ENCODE results near the gene INPP5A.

GRCh38 chr10:132796846-132797245 is 259.3 kb downstream of the INPP5A start:
- no peak for TF ChIP-seq YY1 (IDR thresholded peaks at IDR 0.05; ENCODE audit: low read depth)
- TF ChIP-seq EP300 (IDR thresholded peaks at IDR 0.05; ENCODE audit: borderline replicate concordance), result no peak
- no peak for TF ChIP-seq TAF1 (IDR thresholded peaks at IDR 0.05; ENCODE audit: low read depth)
- TF ChIP-seq FOXM1 (IDR thresholded peaks at IDR 0.05; ENCODE audit: borderline replicate concordance, low read depth), result no peak
- no peak for TF ChIP-seq MAX (IDR thresholded peaks at IDR 0.05)
- no peak for TF ChIP-seq TEAD4 (IDR thresholded peaks at IDR 0.05)
- no peak for TF ChIP-seq CEBPB (IDR thresholded peaks at IDR 0.05)
- TF ChIP-seq USF1 (IDR thresholded peaks at IDR 0.05), result no peak
- TF ChIP-seq REST (IDR thresholded peaks at IDR 0.05; ENCODE audit: low read depth), result no peak
- no peak for TF ChIP-seq RAD21 (IDR thresholded peaks at IDR 0.05; ENCODE audit: low read depth)
- no peak for TF ChIP-seq TCF12 (IDR thresholded peaks at IDR 0.05; ENCODE audit: low read depth)
